GM12878 (cell line): Measurements from ENCODE around the gene NANOS1. TPM values are rescaled to one million over a fixed set of nuclear protein-coding genes. Genes with fewer than 3 reads are reported as not detected.

ENCODE experiments used
- ATAC-seq: fragments of 200-7000 bp; cut with Tn5 transposase; 3 replicates; pipeline ENCODE4 v1.9.1; 2020; ENCODE audit warnings: mild to moderate bottlenecking, moderate library complexity
- BruUV-seq: library from RNA; stranded (reverse); fragments of 400-500 nt; replicated peaks from 2 replicates; lab custom pipeline; 2021; lab: Mats Ljungman, UMichigan
- CTCF ChIA-PET: fragments of 300-600 bp; sonication (Branson Sonifier 250); formaldehyde crosslinking; extraction: SDS; loops from one replicate; lab custom pipeline; 2021; ENCODE audit warnings: inconsistent platforms; lab: Yijun Ruan, JAX
- POLR2A ChIA-PET: fragments of 350-600 bp; formaldehyde crosslinking; extraction: SDS; loops from one replicate; lab custom pipeline; 2021; ENCODE audit warnings: inconsistent platforms; lab: Charles Lee
- RAD21 ChIA-PET: fragments of 300-600 bp; sonication (Branson Sonifier 250); formaldehyde crosslinking; loops from one replicate; lab custom pipeline; 2023; ENCODE audit warnings: antibody characterized with exemption; ENCODE audit not compliant: unreplicated experiment; lab: Charles Lee
- SMC1A ChIA-PET: fragments of 300-600 bp; sonication (Branson Sonifier 250); formaldehyde crosslinking; loops from one replicate; lab custom pipeline; 2023; ENCODE audit not compliant: unreplicated experiment, uncharacterized antibody; lab: Charles Lee
- DNase-seq: peaks from one replicate; pipeline ENCODE4 v3.0.0-alpha.2; 2011; ENCODE audit warnings: low read depth, low spot score
- FAIRE-seq: peaks from 3 replicates; lab custom pipeline; 2011; peaks lifted over from hg19 to GRCh38; lab: Jason Lieb, UNC
- H2AFZ ChIP-seq: 2 replicates; pipeline ENCODE4 v1.6.0; 2011; ENCODE audit warnings: low read depth, low read length, control low read depth; ENCODE audit not compliant: control insufficient read depth
- H3K27ac ChIP-seq: 2 replicates; pipeline ENCODE4 v1.5.1; 2011; ENCODE audit warnings: control low read depth; ENCODE audit not compliant: control insufficient read depth, insufficient read depth
- H3K27me3 ChIP-seq, 2 experiments: replicated peaks in 1 of 2; 2 replicates each; pipeline versions ENCODE4 v1.6.0 to v1.6.1; 2011; ENCODE audit warnings: low read length in 1 of 2; ENCODE audit not compliant: control insufficient read depth in 2 of 2, insufficient read depth in 2 of 2
- H3K36me3 ChIP-seq, 2 experiments: 2 replicates each; pipeline ENCODE4 v1.5.1; 2011; ENCODE audit warnings: low read length in 1 of 2; ENCODE audit not compliant: control insufficient read depth in 2 of 2, insufficient read depth in 2 of 2
- H3K4me1 ChIP-seq: 2 replicates; pipeline ENCODE4 v1.6.1; 2011; ENCODE audit warnings: mild to moderate bottlenecking, low read length, moderate library complexity, mixed read lengths; ENCODE audit not compliant: control insufficient read depth, insufficient read depth
- H3K4me2 ChIP-seq: 2 replicates; pipeline ENCODE4 v1.6.0; 2011; ENCODE audit warnings: control low read depth; ENCODE audit not compliant: control insufficient read depth, insufficient read depth
- H3K4me3 ChIP-seq: fragments of 200-600 bp; sonication (generic); 2 replicates; pipeline ENCODE4 v1.5.1; 2016
- H3K79me2 ChIP-seq: 2 replicates; pipeline ENCODE4 v1.6.0; 2011; ENCODE audit warnings: low read length; ENCODE audit not compliant: control insufficient read depth, insufficient read depth
- H3K9ac ChIP-seq: 2 replicates; pipeline ENCODE4 v1.8.0; 2011; ENCODE audit warnings: low read length, control low read depth, mixed read lengths; ENCODE audit not compliant: control insufficient read depth, insufficient read depth
- H3K9me3 ChIP-seq: replicated peaks from 3 replicates; pipeline ENCODE4 v1.5.1; 2011; ENCODE audit warnings: mild to moderate bottlenecking, low read length; ENCODE audit not compliant: control insufficient read depth, insufficient read depth
- H4K20me1 ChIP-seq: 2 replicates; pipeline ENCODE4 v1.6.0; 2011; ENCODE audit not compliant: control insufficient read depth, insufficient read depth
- CBX5 ChIP-seq: sonication (generic); IDR thresholded peaks from 2 replicates; pipeline ENCODE4 v1.6.1; 2016; ENCODE audit warnings: low read depth, moderate library complexity, mild to moderate bottlenecking, inconsistent platforms
- RUNX3 ChIP-seq: IDR thresholded peaks from 2 replicates; pipeline ENCODE4 v1.6.1; 2012; ENCODE audit warnings: low read length, inconsistent platforms
- SMC3 ChIP-seq: IDR thresholded peaks from 2 replicates; pipeline ENCODE4 v1.6.1; 2011; ENCODE audit warnings: low read length, improper control_type of control experiment, borderline replicate concordance
- ZBTB11 ChIP-seq: fragments of 450-650 bp; formaldehyde crosslinking; IDR thresholded peaks from 2 replicates; pipeline ENCODE4 v1.5.0; 2022; ENCODE audit warnings: mild to moderate bottlenecking, missing genetic modification characterization
- WGBS: methylation state at CpG from one replicate; pipeline ENCODE4 v1.1.6; 2016; ENCODE audit warnings: low lambda C conversion rate; ENCODE audit not compliant: insufficient replicate concordance, insufficient coverage; ENCODE audit errors: missing lambda C conversion rate; 5-methylcytosine and 5-hydroxymethylcytosine counted together
- in situ Hi-C: fragments of 300-500 bp; cut with MboI; formaldehyde crosslinking; loops from 9 replicates; pipeline ENCODE4 v1.14.3; 2018; ENCODE audit warnings: mixed read lengths
- intact Hi-C: fragments of 100-400 bp; cut with micrococcal nuclease; formaldehyde crosslinking; loops from one replicate; pipeline ENCODE4 v1.14.2; 2022; ENCODE audit not compliant: unreplicated experiment
- polyA plus RNA-seq, 11 experiments: library from polyadenylated mRNA; depleted of rRNA in 4 of 11; unstranded in 6 of 11; stranded (reverse) in 5 of 11; fragments of >200 nt; fragmentation: Nextera tagmentation in 4 of 11; fragmentation: Illumina TruSeq in 1 of 11; extraction: Ambion mirVana in 4 of 11; extraction: Trizol in 1 of 11; gene quantifications; 1 replicate in 1 of 11; 2 replicates in 10 of 11; pipeline versions ENCODE4 v1.2.1 to v1.2.3, GENCODE V29; 2011 to 2016; ENCODE audit warnings: inconsistent platforms in 2 of 11, missing spikeins in 2 of 11, low read depth in 1 of 11
- total RNA-seq, 4 experiments: library from RNA; depleted of rRNA in 3 of 4; stranded (reverse); fragments of >200 nt in 3 of 4; fragmentation: Illumina TruSeq in 1 of 4; extraction: Trizol in 1 of 4; gene quantifications; 2 replicates each; pipeline versions ENCODE4 v1.2.1 to v1.2.3, GENCODE V29; 2013 to 2021

The NANOS1 gene
- total and polyA plus RNA-seq, 10 of the 15 experiments (the other 5 are each of a cell fraction or from before 2014, with no cell fraction given) = 0.03 to 0.55 (median 0.28) TPM; not detected in 2

- BruUV-seq = no TSS peak
- intact Hi-C loops = no loop called here
- H3K27me3 ChIP-seq = no peaks in the 10 kb centered on the region; a peak in 1 of 4 replicates
- no peak overlapping the region for H3K4me3 ChIP-seq
- H3K79me2 ChIP-seq = no peaks in the 10 kb centered on the region
- CTCF ChIA-PET = no interaction called here
- peaks cover 17% of the 10 kb centered on the region for H3K4me1 ChIP-seq
- peaks cover 6% of the 10 kb centered on the region; the same call in 2 of the 3 replicates for H3K9me3 ChIP-seq
- SMC1A ChIA-PET = no interaction called here
- TF ChIP-seq ZBTB11 (no peak), RUNX3 (peak; percentile 37; the same call in 1 of the 2 replicates)
- WGBS = 20% methylated on average over 1 of the region's 1 CpG
- DNase-seq (peak; percentile 44), FAIRE-seq (no peak), ATAC-seq (peak; percentile 43)
- in situ Hi-C loops = no loop called here
- H4K20me1 ChIP-seq = no peaks in the 10 kb centered on the region
- H3K4me2 ChIP-seq = no peak overlapping the region; the same call in 1 of the 2 replicates
- no peaks in the 10 kb centered on the region for H3K36me3 ChIP-seq
- no peak overlapping the region for H3K27ac ChIP-seq
- RAD21 ChIA-PET = no interaction called here
- no peak overlapping the region for H3K9ac ChIP-seq
- peak overlapping the region; percentile 29; the same call in 1 of the 2 replicates for H2AFZ ChIP-seq
- POLR2A ChIA-PET = interaction anchor here (0.8 kb wide), 1 partner anchor 392 kb away, joined by 4 read pairs; no protein-coding TSS in a partner anchor
Measured at GRCh38 chr10:118983263-118983662, 46.3 kb upstream of the NANOS1 start.

GRCh38 chr10:118985576-118985975, 43.9 kb upstream of the NANOS1 start:
- Histone ChIP-seq H3K9ac (no peak overlapping the region), H3K4me2 (no peak overlapping the region), H3K27me3 (no peaks in the 10 kb centered on the region; a peak in 1 of 4 replicates), H3K36me3 (no peaks in the 10 kb centered on the region), H3K27ac (no peak overlapping the region), H4K20me1 (no peaks in the 10 kb centered on the region), H3K9me3 (peaks cover 6% of the 10 kb centered on the region; the same call in 2 of the 3 replicates), H3K4me1 (peaks cover 18% of the 10 kb centered on the region), H3K79me2 (no peaks in the 10 kb centered on the region), H3K4me3 (no peak overlapping the region), H2AFZ (no peak overlapping the region)
- CTCF ChIA-PET = no interaction called here
- ATAC-seq (no peak), DNase-seq (no peak), FAIRE-seq (no peak)
- POLR2A ChIA-PET = no interaction called here
- 100% methylated on average over 1 of the region's 2 CpGs for WGBS
- TF ChIP-seq CBX5 = 0 out of 2 replicates have a peak, but pooled peaks have one; percentile 48
- TF ChIP-seq SMC3 = no peak
- SMC1A ChIA-PET = no interaction called here
- intact Hi-C loops = loop anchor here (5.0 kb wide), 1 partner anchor 42 kb away; the partner anchor contains the start of gene NANOS1
- in situ Hi-C loops = no loop called here
- BruUV-seq = no TSS peak
- RAD21 ChIA-PET = no interaction called here
